CD4-positive, alpha-beta memory T cell (primary cell): ENCODE measurements around the gene PCLO. TPM values are rescaled to one million over a fixed set of nuclear protein-coding genes. Genes with fewer than 3 reads are reported as not detected.

Source experiments
- CTCF ChIA-PET: fragments of 350-600 bp; sonication (Branson Sonifier 250); formaldehyde crosslinking; loops from one replicate; lab custom pipeline; 2021; ENCODE audit warnings: inconsistent platforms; ENCODE audit not compliant: partially characterized antibody; lab: Charles Lee
- POLR2A ChIA-PET: fragments of 350-600 bp; sonication (Branson Sonifier 250); formaldehyde crosslinking; loops from one replicate; lab custom pipeline; 2021; ENCODE audit not compliant: partially characterized antibody; lab: Charles Lee
- DNase-seq, 5 donors: peaks; one replicate each; pipeline versions ENCODE4 v3.0.0 to v3.0.0-alpha.2; 2020 to 2022; ENCODE audit warnings: mixed read lengths in 1 of 5
- H3K27ac ChIP-seq: one replicate; pipeline ENCODE4 v1.7.0; 2013; ENCODE audit warnings: low read depth, low read length
- H3K27me3 ChIP-seq: 2 replicates; pipeline ENCODE4 v1.7.0; 2013; ENCODE audit warnings: mild to moderate bottlenecking, low read length, moderate library complexity; ENCODE audit not compliant: insufficient read depth
- H3K36me3 ChIP-seq: 2 replicates; pipeline ENCODE4 v1.7.0; 2013; ENCODE audit warnings: mild to moderate bottlenecking, low read length, moderate library complexity; ENCODE audit not compliant: insufficient read depth
- H3K4me1 ChIP-seq: 2 replicates; pipeline ENCODE4 v1.7.0; 2013; ENCODE audit warnings: mild to moderate bottlenecking, low read length, moderate library complexity; ENCODE audit not compliant: insufficient read depth
- H3K4me3 ChIP-seq, 2 donors: one replicate each; pipeline ENCODE4 v1.7.0; 2013; ENCODE audit warnings: low read length in 2 of 2, mild to moderate bottlenecking in 1 of 2
- H3K9me3 ChIP-seq, 2 donors: one replicate each; pipeline ENCODE4 v1.7.0; 2013; ENCODE audit warnings: low read length in 2 of 2, control low read depth in 1 of 2; ENCODE audit not compliant: control insufficient read depth in 1 of 2
- H3K27ac Mint-ChIP-seq, 7 donors: one replicate each; pipeline ENCODE4 v1.8.0; 2020 to 2021; ENCODE audit warnings: mixed read lengths in 7 of 7, mild to moderate bottlenecking in 6 of 7, inconsistent platforms in 3 of 7, moderate library complexity in 3 of 7
- H3K27me3 Mint-ChIP-seq, 2 donors: one replicate each; pipeline ENCODE4 v1.8.0; 2020 to 2021; ENCODE audit warnings: mixed read lengths in 2 of 2
- H3K36me3 Mint-ChIP-seq, 2 donors: one replicate each; pipeline ENCODE4 v1.8.0; 2020 to 2021; ENCODE audit warnings: mixed read lengths in 2 of 2, inconsistent platforms in 1 of 2, mild to moderate bottlenecking in 1 of 2
- H3K4me1 Mint-ChIP-seq, 4 donors: one replicate each; pipeline ENCODE4 v1.8.0; 2020 to 2021; ENCODE audit warnings: mixed read lengths in 4 of 4, mild to moderate bottlenecking in 1 of 4
- H3K4me3 Mint-ChIP-seq, 8 donors: one replicate each; pipeline ENCODE4 v1.8.0; 2020 to 2021; ENCODE audit warnings: mixed read lengths in 8 of 8, mild to moderate bottlenecking in 7 of 8, moderate library complexity in 6 of 8, inconsistent platforms in 3 of 8
- H3K9me3 Mint-ChIP-seq, 8 donors: one replicate each; pipeline ENCODE4 v1.8.0; 2020 to 2021; ENCODE audit warnings: mixed read lengths in 8 of 8, mild to moderate bottlenecking in 5 of 8, inconsistent platforms in 3 of 8, moderate library complexity in 1 of 8
- intact Hi-C: fragments of 100-400 bp; cut with micrococcal nuclease; formaldehyde crosslinking; loops from one replicate; pipeline ENCODE4 v1.15.1; 2023
- polyA plus RNA-seq, 2 donors: library from polyadenylated mRNA; unstranded; fragments of 300-500 nt; fragmentation: Illumina TruSeq; gene quantifications; one replicate each; pipeline ENCODE4 v1.2.3, GENCODE V29; 2021
- total RNA-seq, 2 experiments: library from RNA; stranded (reverse); gene quantifications; one replicate each; pipeline ENCODE4 v1.2.3, GENCODE V29; 2021

Gene PCLO
- total and polyA plus RNA-seq, 4 experiments from 2014 or later = 0.03 TPM; not detected in 3

DNA sequence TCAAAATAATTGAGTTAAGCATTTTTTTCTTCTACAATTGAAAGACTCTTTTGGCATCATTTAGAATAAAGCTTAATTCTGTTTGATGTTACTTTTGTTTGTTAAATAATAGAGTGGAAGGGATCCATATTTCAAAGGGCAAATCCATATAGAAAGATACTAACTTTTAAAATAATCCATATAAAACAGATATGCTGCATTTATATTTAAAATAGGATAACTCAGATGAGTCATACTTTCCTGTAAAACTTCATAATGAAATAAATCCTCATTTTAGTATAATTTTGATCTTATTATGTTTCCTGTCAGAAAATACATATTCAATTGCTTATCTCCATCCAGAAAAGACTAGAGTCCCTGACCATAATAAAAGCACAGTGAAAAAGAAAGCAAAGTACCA is 323.6 kb downstream of the PCLO start:
- POLR2A ChIA-PET = no interaction called here
- CTCF ChIA-PET = no interaction called here
- Mint-ChIP-seq H3K4me1 (no peaks in the 10 kb centered on the region), H3K27ac (no peak overlapping the region), H3K9me3 (peaks cover 0 to 15% (median 4%) of the 10 kb centered on the region in 8 donors), H3K4me3 (no peak overlapping the region), H3K36me3 (no peaks in the 10 kb centered on the region), H3K27me3 (no peaks in the 10 kb centered on the region)
- Histone ChIP-seq H3K36me3 (no peaks in the 10 kb centered on the region), H3K4me3 (no peak overlapping the region), H3K4me1 (no peaks in the 10 kb centered on the region), H3K27ac (no peak overlapping the region), H3K27me3 (no peaks in the 10 kb centered on the region), H3K9me3 (no peaks in the 10 kb centered on the region)
- intact Hi-C loops = no loop called here
- DNase-seq = no peak

DNA sequence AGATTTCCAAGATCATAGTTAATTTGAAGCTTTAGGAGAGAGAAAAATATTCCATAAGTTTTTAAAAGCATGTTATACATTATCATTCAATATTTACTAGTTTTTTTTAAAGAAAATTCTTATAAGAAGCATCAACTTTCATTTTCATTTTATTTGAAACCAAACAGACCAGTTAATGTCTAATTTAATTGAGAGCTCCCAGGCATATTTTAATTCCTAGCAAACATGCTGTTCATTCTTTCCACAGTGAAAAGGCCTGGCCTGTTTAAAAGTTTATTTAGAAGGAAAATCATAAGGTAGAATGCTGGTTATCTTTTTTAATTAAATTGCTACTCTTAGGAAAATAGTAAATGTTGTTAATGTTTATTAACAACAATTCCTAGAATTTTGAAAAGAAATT is 324.4 kb downstream of the PCLO start:
- Histone ChIP-seq H3K36me3 (no peaks in the 10 kb centered on the region), H3K27me3 (no peaks in the 10 kb centered on the region), H3K9me3 (no peaks in the 10 kb centered on the region), H3K4me3 (no peak overlapping the region), H3K4me1 (no peaks in the 10 kb centered on the region), H3K27ac (no peak overlapping the region)
- Mint-ChIP-seq H3K27ac (no peak overlapping the region), H3K27me3 (no peaks in the 10 kb centered on the region), H3K4me3 (no peak overlapping the region), H3K9me3 (peaks cover 0 to 15% (median 5%) of the 10 kb centered on the region in 8 donors), H3K4me1 (no peaks in the 10 kb centered on the region), H3K36me3 (no peaks in the 10 kb centered on the region)
- POLR2A ChIA-PET = no interaction called here
- intact Hi-C loops = no loop called here
- CTCF ChIA-PET = no interaction called here
- DNase-seq = no peak

DNA sequence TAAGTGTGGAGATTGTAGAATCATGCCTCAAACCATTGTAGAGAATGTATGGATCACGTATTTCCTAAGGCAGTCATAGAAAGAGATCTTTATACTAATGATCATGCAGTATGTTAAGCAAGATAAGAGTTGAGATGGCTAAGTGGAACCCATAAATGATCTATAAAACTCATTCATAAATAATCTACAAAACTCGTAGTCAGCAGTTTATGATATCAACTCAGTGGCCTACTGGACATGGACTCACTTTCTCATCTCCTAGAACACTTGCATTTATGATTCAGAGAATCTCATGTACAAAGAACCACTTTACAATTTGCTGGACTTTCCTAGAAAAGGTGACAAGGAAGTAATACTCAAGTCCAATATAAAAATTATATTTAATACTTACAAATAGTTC is 339.6 kb downstream of the PCLO start:
- H3K27me3 ChIP-seq = no peaks in the 10 kb centered on the region
- H3K4me1 ChIP-seq = no peaks in the 10 kb centered on the region
- no peak overlapping the region for H3K27ac Mint-ChIP-seq
- ChIA-PET CTCF (no interaction called here), POLR2A (no interaction called here)
- no peak overlapping the region for H3K27ac ChIP-seq
- no peaks in the 10 kb centered on the region for H3K9me3 ChIP-seq
- H3K4me3 Mint-ChIP-seq = no peak overlapping the region
- no peaks in the 10 kb centered on the region for H3K36me3 ChIP-seq
- no peaks in the 10 kb centered on the region for H3K27me3 Mint-ChIP-seq
- no peak overlapping the region for H3K4me3 ChIP-seq
- no peaks in the 10 kb centered on the region for H3K36me3 Mint-ChIP-seq
- peaks cover 0 to 3% (median 0%) of the 10 kb centered on the region in 8 donors for H3K9me3 Mint-ChIP-seq
- intact Hi-C loops = no loop called here
- DNase-seq = no peak
- H3K4me1 Mint-ChIP-seq = no peaks in the 10 kb centered on the region

DNA sequence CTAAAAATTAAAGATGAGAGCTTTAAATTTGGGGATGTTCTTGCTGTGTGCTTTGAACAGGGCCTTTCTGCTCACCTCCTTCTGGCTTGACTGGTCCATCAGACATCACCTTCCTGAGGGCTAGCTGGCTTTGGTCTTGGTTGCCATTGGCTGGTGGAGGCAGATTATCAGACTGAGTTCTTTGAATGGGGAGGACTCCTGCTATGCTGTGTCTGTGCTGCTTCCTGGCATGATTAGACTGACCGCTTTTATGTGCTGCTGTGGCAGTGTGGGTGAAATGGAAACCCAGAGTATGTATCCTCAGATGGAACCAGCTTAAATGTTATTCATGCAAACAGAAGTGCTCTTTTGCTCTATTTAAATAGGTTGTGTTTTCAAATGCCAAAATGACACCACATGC is 341.6 kb downstream of the PCLO start:
- Mint-ChIP-seq H3K27me3 (no peaks in the 10 kb centered on the region), H3K9me3 (peaks cover 0 to 4% (median 2%) of the 10 kb centered on the region in 8 donors), H3K4me3 (no peak overlapping the region), H3K4me1 (no peaks in the 10 kb centered on the region), H3K27ac (no peak overlapping the region), H3K36me3 (no peaks in the 10 kb centered on the region)
- ChIA-PET POLR2A (no interaction called here), CTCF (no interaction called here)
- peak in 1 of 5 donors; percentile 28 for DNase-seq
- H3K27ac ChIP-seq = no peak overlapping the region
- no peaks in the 10 kb centered on the region for H3K4me1 ChIP-seq
- no peaks in the 10 kb centered on the region for H3K36me3 ChIP-seq
- no peaks in the 10 kb centered on the region for H3K27me3 ChIP-seq
- intact Hi-C loops = no loop called here
- H3K9me3 ChIP-seq = no peaks in the 10 kb centered on the region
- H3K4me3 ChIP-seq = no peak overlapping the region

DNA sequence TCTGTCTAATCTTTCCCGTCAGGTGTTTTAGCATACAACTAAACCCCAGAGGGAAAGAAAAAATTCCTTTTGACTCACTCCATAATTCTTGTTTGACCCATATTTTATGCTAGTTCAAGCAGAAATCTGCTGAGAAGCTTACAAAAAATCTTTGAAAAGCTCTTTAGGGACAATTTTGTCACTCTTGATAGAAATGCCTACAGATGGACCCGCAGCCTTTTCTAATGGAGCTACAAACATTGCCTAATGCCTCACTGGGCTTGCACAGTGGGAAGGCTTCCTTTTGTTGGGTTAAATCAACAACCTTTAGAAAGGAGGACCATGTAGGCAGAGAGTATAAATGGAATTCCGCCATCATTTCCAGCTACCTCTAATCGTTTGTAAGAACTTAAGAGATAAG is 344.5 kb downstream of the PCLO start:
- Mint-ChIP-seq H3K4me1 (no peaks in the 10 kb centered on the region), H3K9me3 (peaks cover 0 to 7% (median 2%) of the 10 kb centered on the region in 8 donors), H3K4me3 (no peak overlapping the region), H3K27me3 (no peaks in the 10 kb centered on the region), H3K27ac (no peak overlapping the region), H3K36me3 (no peaks in the 10 kb centered on the region)
- DNase-seq = no peak
- CTCF ChIA-PET = no interaction called here
- no peaks in the 10 kb centered on the region for H3K36me3 ChIP-seq
- no peak overlapping the region for H3K4me3 ChIP-seq
- intact Hi-C loops = no loop called here
- no peaks in the 10 kb centered on the region for H3K27me3 ChIP-seq
- H3K4me1 ChIP-seq = no peaks in the 10 kb centered on the region
- H3K9me3 ChIP-seq = no peaks in the 10 kb centered on the region
- no peak overlapping the region for H3K27ac ChIP-seq
- POLR2A ChIA-PET = no interaction called here

DNA sequence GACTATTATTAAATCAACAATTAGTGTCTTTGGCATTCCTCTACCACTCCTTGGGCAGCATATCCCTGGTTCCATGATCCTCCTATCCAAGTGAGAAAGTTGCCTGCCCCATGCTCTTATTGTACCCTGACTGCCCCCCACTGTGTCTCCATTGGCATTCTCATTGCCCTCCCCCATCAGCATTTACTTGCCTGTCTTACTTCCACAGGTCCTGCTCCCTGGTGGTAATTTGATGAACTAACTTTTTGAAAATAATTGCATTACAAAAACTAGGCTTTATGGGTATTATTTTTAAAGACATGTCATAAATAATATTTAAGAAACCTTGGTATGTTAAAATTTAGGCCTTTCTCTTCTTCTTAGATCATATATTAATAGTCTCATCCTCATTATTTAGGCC is 346.4 kb downstream of the PCLO start:
- Mint-ChIP-seq H3K27ac (no peak overlapping the region), H3K4me1 (no peaks in the 10 kb centered on the region), H3K4me3 (no peak overlapping the region), H3K27me3 (no peaks in the 10 kb centered on the region), H3K9me3 (peaks cover 0 to 7% (median 2%) of the 10 kb centered on the region in 8 donors), H3K36me3 (no peaks in the 10 kb centered on the region)
- H3K36me3 ChIP-seq = no peaks in the 10 kb centered on the region
- intact Hi-C loops = no loop called here
- H3K9me3 ChIP-seq = no peaks in the 10 kb centered on the region
- CTCF ChIA-PET = no interaction called here
- POLR2A ChIA-PET = no interaction called here
- H3K27me3 ChIP-seq = no peaks in the 10 kb centered on the region
- no peaks in the 10 kb centered on the region for H3K4me1 ChIP-seq
- DNase-seq = no peak
- no peak overlapping the region for H3K4me3 ChIP-seq
- H3K27ac ChIP-seq = no peak overlapping the region

DNA sequence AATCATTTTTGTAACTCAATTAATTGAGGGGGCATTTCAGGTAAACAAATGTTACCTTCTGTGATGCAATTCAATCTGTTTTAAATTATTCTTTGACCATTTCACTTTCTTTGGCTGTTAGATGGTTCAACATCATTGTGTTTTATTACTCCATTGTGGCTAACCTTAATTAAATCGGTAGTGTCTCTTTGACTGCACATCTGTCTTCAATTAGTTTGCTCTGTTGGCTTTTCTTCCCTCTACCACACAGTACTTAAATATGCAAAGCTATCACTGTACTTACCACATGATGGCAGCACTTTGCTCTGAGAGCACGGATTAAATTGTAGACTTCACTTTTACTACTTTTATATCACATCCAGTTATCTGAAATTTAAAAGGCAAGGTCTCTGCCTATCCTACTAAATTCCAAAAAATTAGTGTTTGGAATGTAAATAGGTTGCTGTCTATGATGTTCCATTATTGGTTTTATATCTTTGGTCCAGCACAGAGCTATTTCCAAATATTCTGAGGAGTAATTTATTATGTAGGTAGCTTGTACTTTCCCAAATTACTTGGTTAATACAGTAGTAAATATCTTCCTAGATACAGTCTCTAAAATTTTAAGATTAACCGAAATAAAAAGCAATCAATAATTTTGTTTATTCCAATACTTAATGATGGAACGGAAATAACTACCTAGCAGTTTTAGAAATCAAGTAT is 352.0 kb downstream of the PCLO start:
- no peaks in the 10 kb centered on the region for H3K36me3 Mint-ChIP-seq
- CTCF ChIA-PET = no interaction called here
- H3K9me3 Mint-ChIP-seq = peaks cover 0 to 6% (median 2%) of the 10 kb centered on the region in 8 donors
- H3K27ac Mint-ChIP-seq = no peak overlapping the region
- no peak overlapping the region for H3K4me3 ChIP-seq
- H3K9me3 ChIP-seq = no peaks in the 10 kb centered on the region
- H3K4me3 Mint-ChIP-seq = no peak overlapping the region
- no peaks in the 10 kb centered on the region for H3K36me3 ChIP-seq
- no peak overlapping the region for H3K27ac ChIP-seq
- no peaks in the 10 kb centered on the region for H3K4me1 Mint-ChIP-seq
- DNase-seq = no peak
- intact Hi-C loops = no loop called here
- no peaks in the 10 kb centered on the region for H3K27me3 Mint-ChIP-seq
- no peaks in the 10 kb centered on the region for H3K4me1 ChIP-seq
- POLR2A ChIA-PET = no interaction called here
- no peaks in the 10 kb centered on the region for H3K27me3 ChIP-seq
